NCI-H1092 treated with DMSO at 0.1 percent for 48 hours (cell line): Measurements from ENCODE around the gene RASAL3.
"Not testable (repeated sequence)": the region's sequence is repeated elsewhere in the genome, so short reads cannot be mapped to it uniquely, and the experiment has no call there.

ENCODE experiments used
- DNase-seq: peaks from one replicate; lab custom pipeline; 2025; lab: John Stamatoyannopoulos, UW

The RASAL3 gene

DNA sequence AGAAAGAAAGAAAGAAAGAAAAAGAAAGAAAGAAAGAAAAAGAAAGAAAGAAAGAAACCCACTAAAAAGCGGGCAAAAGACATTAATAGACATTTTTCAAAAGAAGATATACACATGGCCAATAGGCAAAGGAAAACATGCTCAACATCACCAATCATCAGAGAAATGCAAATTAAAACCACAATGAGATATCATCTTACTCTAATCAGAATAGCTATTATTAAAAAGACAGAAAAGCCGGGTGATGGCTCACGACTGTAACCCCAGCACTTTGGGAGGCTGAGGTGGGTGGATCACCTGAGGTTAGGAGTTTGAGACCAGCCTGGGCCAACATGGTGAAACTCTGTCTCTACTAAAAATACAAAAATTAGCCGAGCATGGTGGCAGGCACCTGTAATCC, 9.5 kb upstream of the RASAL3 start:
- not testable (repeated sequence) for DNase-seq

- no peak for DNase-seq
Measured at GRCh38 chr19:15471639-15472101, 7.3 kb upstream of the RASAL3 start.

DNA sequence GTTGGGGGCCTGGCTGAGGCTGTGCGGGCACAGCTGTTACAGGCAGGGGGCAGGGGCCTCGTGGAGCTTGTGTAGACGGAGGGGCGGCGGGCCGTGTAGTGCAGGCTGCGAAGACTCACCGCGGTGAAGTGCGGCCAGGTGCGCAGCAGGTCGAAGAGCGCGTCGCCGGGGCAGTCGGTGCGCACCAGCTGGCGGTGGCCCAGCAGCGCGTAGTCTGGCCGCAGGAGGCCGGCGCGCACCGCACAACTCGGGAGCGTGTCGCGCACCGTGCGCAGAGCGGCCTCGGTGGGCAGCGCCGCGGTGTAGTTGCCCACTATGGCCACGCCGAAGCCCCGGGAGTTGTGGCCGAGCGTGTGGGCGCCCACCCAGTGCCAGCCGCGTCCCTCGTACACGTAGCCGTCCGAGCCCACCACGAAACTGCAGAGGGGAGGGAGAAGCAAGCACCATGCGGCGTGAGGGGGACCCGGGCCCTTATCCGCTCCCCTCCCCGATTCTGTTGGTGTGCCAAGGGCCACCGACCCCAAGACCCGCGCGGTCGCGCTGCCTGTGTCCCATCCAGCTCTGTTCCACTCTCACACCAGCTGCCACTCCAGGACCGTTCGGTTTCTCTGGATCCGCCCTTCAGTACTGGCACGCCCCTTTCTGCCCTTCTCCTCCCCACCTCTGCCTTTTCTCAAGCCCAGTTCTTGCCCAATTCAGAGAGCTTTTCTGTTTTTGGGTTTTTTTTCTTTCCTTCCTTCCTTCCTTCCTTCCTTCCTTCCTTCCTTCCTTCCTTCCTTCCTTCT, 5.4 kb upstream of the RASAL3 start:
- DNase-seq: no peak

GRCh38 chr19:15468675-15469512, 4.5 kb upstream of the RASAL3 start:
- no peak for DNase-seq

- DNase-seq: no peak
Measured at GRCh38 chr19:15467734-15468214, 3.4 kb upstream of the RASAL3 start.

- DNase-seq: no peak
Measured at GRCh38 chr19:15466851-15467733, 2.7 kb upstream of the RASAL3 start.

DNA sequence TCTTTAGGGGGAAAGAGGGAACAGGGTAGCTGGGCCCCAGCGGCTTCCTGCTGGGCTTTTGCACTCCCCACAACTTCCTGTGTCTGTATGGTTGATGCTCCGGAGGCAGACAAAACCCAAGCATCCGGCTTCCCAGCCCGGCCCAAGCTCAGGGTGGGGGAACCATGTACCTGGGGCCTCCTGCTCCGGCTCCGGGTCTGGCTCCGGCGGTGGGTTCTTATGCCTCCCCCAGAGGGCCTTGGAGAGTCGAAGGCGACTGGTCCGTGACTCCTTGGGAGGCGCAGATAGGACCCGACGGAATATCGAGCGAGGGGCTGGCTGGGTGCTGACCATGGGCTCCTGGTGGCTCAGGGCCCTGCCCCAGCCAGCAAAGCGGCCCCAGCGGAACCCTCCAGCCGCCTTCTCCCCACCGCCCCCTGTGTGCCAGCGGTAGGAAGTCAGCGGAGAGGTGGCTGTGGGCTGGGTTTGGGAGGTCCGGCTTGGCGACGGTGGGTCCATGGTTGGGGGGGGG, 428 bp downstream of the RASAL3 start:
- no peak for DNase-seq

- DNase-seq: no peak
Measured at GRCh38 chr19:15461694-15462093, 2.6 kb downstream of the RASAL3 start.

GRCh38 chr19:15457701-15458484, 6.5 kb downstream of the RASAL3 start:
- no peak for DNase-seq

DNA sequence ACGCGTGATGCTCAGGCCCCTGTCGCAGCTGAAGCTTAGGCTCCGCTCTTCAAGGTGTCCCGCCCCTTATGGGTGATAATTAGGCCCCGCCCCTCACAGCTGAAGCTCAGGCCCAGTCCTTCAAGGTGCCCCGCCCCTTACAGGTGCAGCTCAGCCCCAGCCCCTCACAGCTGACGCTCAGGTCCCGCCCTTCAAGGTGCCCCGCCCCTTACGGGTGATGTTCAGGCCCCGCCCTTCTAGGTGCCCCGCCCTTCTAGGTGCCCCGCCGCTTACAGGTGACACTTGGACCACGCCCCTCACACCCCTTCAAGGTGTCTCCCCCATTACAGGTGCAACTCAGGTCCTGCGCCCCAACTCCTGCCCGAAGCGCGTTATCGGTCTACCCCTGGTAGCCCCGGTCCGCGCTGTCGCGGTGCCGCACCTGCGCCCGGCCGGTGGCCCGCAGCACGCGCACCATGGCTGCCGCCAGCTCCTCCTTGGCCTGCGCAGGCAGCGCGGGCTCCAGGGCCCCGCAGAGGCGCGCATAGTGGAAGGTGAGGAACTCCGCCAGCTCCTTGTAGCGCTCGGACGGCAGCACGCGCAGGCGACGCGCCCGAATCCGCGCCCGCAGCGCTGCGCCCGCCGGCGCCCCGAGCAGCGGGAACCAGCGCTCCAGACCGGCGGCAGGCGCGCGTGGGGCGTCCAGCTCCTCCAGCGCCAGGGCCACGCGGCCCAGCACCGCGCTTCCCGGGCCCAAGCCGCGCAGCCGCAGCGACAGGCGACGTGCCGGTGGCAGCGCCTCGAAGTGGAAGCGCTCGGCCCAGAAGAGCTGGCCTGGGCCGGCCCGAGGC, 7.3 kb downstream of the RASAL3 start:
- DNase-seq: no peak

- no peak for DNase-seq
Measured at GRCh38 chr19:15456441-15456840, 7.9 kb downstream of the RASAL3 start.

DNA sequence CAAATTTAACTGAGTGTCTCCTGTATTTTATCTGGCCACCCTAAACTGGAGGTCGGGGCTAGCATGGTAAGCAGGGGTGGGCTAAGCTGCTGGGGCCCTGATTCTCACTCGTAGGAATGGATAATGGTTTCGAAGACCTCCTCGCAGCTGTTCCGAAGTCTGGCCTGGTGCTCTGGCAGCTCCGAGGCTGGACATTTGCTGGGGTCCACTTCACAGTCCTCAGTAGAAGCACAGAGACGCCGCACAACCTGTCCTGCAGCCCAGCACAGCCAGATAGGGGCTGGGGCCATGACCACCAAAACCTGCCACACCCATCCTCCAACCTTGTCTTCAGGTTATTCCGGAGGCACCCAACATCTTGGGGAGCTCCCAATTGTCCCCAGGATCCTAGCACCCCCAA, 8.3 kb downstream of the RASAL3 start:
- DNase-seq: no peak

DNA sequence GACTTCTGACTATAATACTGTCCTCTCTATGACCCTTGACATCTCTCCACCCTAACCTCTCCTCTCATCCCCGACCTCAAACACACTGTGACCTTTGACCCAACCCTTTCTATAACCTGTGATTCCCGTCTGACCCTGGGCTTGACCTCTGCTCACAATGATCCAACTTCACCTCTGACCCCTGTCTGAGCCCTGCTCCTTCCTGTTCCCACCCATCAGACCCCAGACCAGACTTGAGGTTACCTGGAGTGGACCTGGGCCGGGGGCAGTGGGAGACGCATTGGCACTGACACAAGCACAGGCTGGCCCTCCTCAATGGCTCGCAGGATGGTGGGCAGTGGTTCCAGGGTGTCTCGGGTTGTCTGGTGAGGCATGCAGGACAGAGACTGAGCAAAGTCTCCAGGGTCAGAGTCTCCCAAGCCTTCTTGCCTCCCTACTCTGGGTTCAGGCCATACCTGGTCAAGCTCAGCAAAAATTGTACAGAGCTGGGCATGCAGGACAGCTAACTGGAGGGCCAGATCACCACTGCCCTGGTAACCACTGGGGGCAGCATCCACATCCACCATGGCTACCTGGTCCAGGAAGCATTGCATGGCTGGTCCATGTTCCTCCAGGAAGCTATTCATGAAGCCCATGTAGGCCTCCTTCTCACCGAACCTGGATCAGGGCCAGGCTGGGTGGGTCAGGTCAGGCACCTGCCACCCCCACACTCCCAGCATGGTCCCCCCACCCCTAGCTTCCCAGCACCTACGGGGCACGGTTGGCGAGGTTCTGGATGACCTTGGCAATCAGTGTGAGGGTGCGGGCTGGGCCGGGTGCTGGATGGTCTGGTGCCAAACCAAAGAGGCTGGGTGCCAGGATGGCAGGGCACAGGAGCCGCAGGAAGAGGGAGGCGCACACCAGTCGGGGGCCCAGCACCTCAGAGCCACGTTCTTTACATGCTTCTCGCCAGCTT, 10.2 kb downstream of the RASAL3 start:
- no peak for DNase-seq

- DNase-seq: no peak
Measured at GRCh38 chr19:15453091-15453578, 11.2 kb downstream of the RASAL3 start.

DNA sequence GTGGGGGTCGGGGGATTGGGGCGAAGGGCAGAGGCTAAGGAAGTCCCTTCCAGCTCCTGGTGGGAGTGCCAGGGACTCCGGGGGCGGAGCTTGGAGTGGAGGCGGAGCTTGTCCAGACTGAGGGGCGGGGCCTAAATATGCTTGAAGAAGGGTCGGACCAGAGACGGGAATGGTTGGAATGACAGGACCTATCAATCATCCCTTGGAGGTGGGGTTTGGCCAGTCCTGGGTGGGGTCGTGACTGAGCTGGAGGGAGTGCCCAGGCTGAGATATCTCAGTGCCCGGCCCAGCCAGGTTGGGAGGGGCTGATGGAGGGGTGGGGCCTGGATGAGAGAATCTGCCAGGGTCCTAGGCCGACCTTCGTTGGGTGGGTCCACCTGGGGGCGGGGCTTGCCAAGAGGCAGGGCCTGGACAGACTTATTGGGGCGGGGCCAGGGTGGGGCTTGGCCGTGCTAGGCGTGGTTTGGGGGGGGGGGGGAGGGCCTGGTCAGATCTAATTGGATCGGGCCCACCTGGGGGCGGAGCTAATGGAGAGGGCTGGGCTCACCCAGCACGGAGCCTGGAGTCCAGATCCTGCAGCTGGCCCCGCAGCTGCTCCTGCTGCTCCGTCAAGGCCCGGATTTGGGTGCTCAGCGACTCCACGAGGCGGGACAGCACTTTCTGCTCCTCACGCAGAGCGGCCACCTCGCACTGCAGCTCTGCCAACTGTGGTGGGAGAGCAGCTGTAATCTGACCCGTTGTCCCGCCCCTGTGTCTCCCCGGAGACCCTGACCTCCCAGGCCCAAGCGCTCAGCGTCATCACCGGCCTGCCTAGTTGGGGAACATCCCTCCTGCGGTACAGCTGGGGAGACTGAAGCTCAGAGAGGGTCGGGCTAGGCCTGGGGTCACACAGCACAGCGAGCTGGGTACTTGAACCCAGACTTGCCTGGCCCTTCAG, 12.0 kb downstream of the RASAL3 start:
- DNase-seq: peak; percentile 24

- no peak for DNase-seq
Measured at GRCh38 chr19:15450528-15450890, 13.8 kb downstream of the RASAL3 start.
